GM18511 (cell line): Measurements from ENCODE around the gene ANGEL1.

Experiments
- ATAC-seq: cut with Tn5 transposase; IDR thresholded peaks from one replicate; pipeline ENCODE4 v1.9.1; 2021; ENCODE audit warnings: mild to moderate bottlenecking, moderate library complexity; ENCODE audit not compliant: unreplicated experiment

Gene ANGEL1

DNA sequence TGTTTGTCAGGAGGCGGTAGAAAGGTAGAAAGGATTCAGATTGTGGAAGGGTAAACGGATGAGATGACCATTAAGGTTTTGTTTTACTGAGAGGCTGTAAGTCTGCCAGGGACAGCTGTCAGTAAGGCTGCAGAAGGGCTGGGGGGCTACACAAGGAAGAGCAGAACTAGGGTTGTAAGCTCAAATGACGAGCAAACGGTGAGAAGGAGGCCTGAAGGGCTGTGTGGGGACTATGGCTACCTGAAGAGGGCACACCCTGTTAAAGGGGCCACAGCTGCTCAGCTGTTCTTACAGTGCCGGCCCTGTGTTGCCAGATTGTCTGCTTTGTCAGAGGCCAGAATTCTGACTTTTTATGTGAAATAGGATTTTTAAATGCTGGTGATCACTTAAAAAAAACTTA lies 32.3 kb downstream of the ANGEL1 start:
- ATAC-seq, result no peak

DNA sequence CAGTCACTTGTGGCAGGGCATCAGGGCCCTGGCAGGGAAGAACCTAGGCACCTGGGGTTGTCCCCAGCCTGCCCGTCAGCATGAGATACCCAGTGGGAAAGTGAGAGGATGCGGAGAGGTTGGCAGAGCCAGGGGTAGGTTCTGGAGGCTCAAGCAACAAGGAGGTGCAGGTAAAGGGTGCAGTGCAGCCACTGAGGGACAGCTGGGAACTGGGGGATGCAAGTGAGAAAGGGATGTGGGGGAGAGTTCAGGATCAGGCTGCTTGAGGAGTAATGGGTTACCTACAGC lies 32.7 kb downstream of the ANGEL1 start:
- ATAC-seq, result no peak

DNA sequence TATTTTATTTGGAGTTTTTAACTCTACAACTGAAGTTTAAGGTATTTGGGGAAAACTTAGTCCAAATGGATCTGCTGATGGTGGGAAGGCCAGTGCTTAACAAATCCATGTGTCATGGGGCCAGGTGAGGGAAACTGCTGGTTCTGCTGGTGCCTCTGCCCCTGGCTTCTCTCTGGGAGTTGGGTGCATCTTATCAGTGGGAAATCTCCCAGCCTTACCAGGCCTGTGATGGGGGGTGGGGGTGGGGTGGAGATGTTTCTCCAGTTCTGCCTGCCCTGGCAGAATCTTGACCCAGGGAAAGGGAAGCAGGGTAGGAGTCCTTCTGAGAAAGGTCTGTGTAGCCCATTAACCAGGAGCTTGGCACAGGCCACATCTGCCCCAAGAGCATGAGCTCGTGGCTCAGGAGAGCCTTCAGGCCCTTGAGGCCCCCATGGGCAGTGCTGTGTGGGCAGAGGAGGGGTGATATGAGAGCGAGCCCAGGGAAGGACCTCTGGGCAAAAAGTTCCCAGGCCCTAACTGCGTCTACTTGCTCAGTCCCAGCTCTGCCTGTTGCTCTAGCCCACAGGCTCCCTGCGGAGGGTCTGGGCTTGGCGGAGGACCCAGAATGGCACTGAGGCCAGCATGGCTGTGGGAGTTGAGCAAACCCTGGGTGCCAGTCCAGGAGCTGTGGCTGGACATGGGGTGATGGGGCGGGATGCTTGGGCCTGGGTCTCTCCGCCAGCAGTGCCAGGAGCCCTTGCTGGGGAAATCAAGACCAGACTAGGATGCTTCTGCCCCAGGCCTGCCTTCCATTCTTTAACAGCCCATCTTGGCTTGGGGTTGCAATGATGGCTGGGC lies 33.2 kb downstream of the ANGEL1 start:
- ATAC-seq, result no peak

DNA sequence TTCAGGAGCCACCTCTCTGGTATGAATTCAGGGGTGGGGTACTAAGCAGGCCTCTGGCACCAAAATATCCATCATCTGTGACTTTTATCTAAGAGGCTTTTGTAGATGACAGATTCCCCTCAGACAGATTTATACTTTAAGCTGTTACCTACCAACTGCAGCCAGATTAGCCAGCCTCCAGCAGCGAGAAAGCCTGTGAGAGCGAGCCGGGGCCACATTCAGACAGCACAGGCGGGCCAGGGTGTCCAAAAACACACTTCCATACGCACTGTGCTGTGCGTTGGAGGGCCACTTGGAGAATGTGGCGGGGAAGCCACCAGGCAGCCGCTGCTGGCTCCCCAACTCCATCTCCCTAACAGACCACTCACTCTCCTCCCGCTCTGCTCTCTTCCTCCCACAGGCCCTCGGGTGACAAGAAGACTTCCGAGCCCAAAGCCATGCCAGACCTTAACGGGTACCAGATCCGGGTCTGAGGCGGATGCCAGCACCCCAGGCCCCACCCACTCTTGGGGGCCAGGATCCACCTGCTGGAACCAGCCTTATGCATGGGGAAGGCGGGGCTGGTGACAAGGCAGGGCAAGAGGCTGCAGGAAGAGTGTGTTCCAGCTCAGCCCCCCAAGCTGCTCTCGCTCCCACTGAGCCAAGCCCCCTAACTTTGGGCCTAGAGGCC lies 34.0 kb downstream of the ANGEL1 start:
- ATAC-seq, result no peak

DNA sequence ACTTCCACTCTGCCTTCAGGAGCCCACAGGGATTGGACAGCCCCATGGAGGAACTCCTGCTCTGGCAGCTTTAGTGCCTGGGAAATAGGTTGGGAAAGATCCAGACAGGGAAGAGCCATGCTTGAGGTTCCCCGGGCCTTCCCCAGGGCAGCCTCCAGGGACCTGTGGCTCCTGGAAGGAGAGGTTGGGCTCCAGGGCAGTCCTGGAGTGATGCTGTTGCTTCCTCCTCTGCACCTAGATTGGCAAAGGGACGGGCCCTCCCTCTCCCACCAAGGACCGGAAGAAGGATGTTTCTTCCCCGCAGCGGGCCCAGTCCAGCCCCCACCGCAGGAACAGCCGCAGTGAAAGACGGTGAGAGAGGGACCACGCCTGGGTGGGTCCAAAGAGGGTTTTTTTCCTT lies 35.0 kb downstream of the ANGEL1 start:
- no peak for ATAC-seq

DNA sequence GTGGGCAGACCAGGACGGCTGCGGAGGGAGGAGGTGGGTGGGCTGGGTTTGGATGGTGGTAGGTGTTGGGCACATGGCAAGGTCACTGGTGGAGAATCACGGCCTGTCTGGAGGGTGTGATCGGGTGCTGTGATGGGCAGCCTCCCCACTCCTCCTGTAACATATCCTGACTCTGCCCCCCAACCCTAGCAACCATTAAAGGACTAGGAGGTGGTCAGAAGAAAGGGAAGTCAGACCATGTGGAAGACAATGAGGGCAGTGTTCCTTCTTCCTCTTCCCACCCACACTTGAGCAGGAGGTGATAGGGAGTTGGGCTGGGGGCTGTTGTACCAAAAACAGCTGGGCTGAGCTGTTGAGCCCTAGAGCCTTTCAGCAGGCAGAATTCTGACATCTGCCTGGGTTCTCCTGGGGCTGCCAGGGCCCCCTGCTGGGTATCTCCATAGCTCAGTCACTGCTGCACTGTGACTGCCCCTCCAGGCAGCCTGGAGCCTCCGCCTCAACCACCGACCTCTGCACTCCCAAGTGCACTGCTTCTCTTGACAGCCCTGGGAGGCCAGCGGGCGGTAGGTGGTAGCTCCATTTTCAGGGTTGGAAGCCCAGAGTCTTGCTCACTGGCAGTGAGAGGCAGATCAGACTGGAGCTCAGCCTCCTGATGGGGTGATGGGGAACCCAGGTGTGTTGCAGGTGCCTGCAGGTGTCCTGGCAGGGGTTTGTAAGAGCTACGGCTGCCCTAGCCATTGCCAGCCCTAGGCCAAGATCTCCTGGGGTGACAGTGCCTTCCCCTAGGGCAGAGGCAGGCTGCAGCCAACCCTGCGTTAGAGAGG lies 36.0 kb downstream of the ANGEL1 start:
- no peak for ATAC-seq

DNA sequence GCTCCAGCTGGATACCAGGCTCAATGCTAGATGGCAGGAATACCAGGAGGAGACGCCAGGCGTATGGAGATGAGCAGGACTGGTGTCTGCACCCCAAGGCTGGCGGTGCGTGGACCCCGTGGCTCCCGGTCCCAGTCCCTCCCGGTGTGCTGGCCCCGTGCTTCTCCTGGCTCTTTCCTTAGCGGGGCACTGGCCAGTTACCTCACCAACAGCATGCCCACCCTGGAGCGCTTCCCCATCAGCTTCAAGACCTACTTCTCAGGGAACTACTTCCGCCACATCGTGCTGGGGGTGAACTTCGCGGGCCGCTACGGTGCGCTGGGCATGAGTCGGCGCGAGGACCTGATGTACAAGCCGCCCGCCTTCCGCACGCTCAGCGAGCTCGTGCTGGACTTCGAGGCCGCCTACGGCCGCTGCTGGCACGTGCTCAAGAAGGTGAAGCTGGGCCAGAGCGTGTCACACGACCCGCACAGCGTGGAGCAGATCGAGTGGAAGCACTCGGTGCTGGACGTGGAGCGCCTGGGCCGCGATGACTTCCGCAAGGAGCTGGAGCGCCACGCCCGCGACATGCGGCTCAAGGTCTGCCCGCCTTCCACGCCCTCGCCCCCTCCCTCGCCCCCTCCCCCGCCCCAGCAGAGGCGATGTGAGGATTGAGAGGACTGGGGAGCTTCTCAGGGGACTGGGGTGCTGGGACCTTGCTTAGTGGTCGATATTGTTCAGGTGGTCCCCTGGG lies 36.8 kb downstream of the ANGEL1 start:
- ATAC-seq, result no peak

DNA sequence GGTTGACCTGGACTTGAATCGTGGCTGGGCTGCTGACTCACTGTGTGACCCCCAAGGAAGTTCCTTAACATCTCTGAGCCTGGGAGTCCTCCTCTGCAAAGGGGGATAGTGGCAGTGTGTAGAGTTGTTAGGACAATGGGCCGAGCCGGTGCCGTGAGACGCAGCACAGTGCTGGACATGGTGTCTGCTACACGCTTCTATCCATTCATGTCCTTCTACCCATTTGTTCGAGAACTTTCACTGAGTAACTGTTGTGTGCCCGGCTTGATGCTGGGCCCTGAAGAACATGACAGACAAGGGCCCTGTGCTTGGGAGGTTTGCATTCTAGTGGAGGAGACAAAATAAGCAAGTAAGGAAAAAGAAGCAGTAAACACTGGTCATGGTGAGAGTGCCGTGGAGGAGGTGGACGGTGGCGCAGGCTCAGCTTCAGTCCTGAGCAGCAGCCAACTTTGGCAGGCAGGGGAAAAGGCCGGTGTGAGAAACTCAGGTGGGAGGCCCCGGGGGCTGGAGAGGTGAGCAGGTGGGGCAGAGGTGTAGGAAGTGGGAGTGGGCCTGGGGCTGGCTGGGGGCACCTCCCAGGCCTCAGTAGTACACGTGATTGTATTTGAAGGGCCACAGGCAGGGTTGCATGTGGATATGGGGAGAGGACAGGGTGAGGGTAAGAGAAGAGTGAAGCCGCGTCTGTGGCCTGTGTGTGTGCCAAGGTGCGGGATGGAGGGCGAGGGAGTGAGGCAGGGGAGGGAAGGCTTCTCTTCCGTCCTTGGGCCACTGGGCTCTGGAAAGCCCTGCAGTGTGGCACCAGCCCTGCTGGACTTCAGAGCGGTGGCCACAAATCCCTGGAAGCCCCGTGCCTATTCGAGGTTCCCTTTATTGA lies 37.6 kb downstream of the ANGEL1 start:
- ATAC-seq, result no peak

DNA sequence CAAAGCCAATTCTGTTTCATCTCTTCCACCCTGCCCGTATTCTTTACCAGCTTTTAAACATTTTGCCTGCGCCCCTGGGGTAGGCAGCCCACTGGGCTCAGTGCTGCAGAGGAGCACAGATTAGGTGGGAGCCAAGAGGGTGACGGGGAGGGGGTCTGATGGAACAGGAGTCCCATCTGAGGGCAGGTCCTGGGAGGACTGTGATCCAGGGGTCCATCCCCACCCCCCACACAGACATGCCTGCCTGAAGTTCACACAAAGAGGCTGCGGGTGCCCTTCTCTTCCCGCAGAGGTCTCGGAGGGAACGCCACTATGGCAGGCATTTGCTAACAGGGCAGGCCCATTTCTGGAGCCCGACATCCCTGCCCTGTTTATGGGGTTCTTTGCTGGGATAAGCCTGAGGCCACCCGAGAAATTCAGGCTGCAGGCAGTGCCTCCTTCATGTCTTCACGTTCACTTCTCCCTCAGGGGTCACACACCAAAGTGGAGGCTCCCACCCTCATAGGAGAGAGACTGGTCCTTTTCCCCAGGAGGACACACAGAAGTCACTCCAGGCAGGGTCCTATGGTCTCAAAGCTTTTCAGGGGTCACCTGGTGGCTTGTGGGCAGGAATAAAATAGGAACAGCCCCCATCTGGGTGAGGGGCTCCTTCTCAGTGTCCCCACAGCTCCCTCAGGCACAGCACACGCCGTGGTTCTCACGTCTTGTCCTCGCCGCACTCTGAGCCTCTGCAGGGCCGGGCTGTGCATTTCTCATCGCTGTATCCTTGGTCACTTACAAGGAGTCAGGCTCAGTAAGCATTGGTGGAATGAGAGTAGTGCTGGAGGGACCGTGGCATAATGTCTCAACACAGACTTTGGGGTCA lies 38.5 kb downstream of the ANGEL1 start:
- no peak for ATAC-seq

DNA sequence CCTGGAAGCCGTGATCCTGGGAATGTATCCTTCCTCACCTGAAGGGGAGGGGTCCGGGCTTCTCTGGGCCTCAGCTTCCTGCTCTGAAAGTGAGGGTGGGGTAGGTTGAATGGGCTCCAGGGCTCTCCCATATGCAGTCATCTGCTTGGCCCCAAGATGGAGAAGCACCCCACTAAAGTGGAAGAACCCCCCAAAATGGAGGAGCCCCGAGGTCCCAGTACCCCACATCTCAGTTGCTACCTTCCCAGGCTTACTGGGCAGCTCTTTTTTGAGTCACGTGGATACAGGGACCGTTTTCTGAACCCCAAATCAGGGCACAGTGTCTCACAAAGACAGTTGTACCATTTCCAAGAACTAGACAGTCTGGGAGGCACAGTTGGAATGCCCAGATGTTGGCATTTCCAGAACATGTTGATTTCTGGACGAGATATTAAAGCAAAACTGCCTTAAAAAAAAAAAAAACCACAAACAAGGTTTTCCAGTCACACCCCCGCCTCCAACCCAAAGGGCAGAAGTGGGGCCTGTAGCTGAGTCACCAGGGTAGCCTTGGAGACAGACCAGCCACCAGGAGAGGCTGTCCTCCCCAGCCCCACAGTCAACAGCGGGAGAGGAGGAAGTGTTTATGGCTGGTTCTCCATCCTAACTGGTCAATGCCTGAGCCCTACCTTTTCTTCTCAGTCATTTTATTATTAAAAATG lies 39.3 kb downstream of the ANGEL1 start:
- ATAC-seq, result no peak

DNA sequence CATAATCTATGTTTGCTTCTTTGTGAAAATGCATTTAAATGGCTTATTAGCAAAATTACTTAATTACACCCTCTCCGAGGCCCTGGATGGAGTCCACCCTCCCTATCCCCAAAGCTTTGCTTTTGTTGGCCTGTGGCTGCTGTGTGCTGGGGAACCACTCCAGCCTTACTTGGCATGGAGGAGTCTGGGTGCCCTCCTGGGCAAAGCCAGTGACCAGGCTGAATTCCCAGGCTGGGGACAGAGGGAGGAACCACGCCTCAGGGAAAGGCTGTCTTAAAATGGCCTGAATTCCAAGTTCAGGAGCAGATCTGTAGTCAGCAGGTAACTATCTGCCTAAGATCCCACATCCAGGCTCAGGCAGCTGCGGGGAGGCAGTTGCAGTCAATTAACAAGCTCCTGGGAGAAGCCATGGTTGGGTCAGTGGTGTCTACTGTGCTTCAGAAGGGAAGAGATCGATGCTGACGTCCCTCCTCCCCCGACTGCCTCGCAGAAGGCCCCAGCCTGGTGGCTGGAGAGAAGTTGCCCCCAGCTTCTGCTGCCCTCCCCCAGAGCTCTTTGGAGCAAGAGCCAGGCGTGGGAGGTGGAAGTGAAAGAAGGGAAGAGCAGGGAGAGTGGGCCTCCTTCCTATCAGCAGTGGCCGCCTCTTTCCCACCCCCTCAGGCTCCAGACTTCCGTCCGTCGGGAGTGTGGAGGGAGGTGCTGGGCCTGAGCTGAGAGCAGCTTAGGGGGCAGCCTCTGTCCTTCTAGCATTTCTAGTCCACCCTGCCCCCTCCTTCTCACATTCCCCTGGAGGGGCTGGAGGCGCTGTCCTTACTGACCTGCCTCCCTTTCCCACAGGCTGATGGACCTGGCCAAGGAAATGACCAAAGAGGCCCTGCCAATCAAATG lies 40.1 kb downstream of the ANGEL1 start:
- no peak for ATAC-seq

DNA sequence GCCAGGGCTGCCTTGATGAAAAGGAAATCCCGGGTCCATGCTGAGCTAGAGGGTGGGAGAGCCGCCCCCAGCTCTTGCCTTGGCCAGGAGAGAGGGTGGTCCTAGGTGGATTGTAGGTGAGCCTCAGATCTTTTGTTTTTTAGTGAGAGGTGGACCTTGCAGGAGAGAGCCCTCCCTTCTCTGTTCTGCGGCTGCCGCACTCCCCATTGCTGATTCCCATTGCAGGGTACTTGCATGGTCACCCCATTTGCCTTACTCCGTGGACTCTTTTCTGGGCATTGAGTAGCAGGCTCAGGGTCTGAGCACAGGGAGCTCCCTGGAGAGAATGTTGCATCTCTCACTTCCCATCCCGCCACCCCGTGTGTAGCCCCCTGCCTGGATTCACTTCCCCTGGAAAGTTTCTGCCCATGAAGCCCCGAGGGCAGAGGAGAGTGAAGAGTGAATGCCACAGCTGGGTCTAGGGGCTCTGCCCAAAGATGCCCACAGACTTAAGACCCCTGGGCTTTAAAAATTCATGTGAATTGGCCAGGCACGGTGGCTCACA lies 41.2 kb downstream of the ANGEL1 start:
- ATAC-seq, result no peak

DNA sequence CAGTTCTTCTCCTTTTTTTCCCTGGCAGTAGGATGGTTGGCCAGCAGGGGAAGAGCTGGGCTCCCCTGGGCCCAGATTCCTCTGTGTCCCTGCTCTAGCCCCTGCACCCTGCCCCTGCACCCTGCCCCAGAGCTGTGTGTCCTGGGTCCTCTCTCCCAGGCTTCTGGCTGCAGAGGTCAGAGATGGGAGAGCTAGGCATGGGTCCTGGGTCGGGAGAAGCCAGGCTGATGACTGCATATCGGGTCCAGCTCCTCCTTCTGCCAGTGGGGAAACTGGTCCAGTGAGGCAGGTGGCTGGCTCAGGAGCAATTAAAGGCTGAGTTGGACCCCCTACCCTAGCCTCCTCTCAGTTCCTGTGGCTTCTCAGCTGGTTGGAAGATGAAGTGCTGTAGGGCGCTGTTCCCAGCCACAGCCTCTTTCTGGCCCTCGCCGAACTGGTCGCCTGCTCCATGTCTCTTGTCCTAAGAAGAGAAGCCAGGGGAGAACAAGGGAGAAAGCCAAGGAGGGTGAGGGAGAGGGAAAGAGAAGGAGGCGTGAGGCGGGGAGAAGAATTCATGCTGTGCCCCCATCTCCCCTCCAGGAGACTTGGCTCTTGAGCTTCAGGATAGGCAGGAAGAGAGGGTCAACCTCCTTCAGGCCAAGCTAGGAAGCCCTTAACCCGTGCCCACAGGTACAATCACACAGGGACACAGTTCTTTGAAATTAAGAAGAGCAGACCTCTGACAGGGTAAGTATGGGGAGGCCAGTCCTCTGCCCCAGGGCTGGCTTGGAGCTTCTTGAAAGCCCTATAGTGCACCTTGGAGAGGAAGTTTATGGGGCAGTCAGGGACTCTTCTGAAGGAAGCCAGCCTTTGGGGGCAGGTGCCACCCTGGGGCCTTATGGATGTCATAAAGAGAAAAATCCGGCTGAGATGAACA lies 41.9 kb downstream of the ANGEL1 start:
- ATAC-seq, result no peak

DNA sequence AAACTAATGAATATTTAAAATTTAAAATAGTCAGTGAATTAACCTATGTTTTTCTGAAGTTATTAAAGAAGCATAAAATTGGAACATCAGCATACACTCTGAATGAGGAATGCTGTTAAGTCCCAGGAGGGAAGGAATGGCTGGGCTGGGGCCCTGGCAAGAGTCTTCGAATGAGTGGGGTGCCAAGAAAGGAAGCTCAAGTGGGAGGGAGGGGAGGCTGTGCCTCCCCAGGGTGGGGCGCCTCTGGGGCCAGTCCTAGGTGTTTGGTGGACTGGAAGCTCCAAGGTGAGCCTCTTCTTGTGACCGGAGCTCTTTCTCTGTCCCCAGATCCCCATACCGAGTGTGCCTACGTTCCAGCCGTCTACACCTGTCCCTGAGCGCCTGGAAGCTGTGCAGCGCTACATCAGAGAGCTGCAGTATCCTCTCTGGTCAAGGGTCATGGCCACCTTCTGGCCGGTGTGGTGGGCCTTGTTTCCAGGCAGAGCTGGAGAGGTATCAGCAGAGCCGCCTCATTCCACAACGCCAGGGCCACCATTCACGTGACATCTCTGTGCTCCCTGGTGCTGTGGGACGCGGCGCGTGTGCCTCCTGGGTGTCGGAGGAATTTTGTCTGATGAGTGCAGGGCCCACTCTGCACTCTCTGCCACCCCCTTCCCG lies 42.9 kb downstream of the ANGEL1 start:
- no peak for ATAC-seq

DNA sequence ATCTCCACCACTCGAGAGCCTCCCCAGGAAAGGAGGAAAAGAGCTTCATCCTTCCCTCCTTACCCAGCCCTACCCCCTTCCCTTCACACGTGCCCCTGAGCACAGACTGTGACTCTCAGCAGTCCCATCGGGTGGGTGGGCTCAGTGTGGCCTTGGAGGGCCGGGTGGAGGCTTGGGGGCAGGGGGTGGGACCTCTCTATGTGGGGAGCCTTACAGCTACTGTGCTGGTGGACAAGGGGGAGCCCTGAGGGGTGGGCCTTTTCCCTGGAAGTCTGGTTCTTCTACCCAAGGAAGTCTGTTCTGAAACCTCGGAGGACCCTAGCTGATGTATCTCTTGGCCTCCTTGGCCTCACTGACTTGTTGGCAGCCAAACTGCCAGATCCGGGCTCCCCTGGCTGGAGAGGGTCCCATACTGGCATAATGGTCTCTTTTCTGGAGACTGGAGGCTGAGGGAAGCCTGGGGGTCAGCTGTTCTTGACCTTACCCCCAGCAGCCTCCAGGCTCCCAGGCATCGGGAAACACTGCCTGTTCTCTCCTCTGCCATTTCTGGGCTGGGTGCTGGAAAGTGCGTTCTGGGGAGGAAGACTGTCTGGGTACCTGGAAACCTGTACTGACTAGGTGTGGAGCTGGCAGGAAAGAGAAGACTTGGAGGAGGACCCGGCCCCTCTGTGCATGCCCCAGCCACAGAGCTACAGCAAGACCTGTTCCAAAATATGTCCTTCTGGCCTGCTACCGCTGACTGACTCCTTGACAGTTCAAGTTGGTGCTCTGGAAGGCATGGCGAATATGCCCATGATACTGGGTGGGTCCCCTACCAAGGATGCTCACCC lies 43.8 kb downstream of the ANGEL1 start:
- peak; percentile 17 for ATAC-seq
